Sciatic nerve (tissue), 2 donors: Measurements from ENCODE around the gene SAA2. TPM values are rescaled to one million over a fixed set of nuclear protein-coding genes. Genes with fewer than 3 reads are reported as not detected.
A peak's percentile ranks its signal among the peaks of the same experiment; 100 is the strongest.
"Not testable (repeated sequence)": the region's sequence is repeated elsewhere in the genome, so short reads cannot be mapped to it uniquely, and the experiment has no call there.

Experiments
- ATAC-seq: fragments of 200-7000 bp; cut with Tn5 transposase; one replicate; pipeline ENCODE4 v1.9.1; 2020; ENCODE audit warnings: mild to moderate bottlenecking, moderate library complexity
- DNase-seq: peaks from one replicate; pipeline ENCODE4 v3.0.0-alpha.2; 2020; ENCODE audit warnings: low spot score
- intact Hi-C: fragments of 100-400 bp; cut with DNase I; formaldehyde crosslinking; loops from one replicate; pipeline ENCODE4 v1.14.2; 2022
- total RNA-seq: library from RNA; stranded (reverse); fragmentation: NEBNext Ultra II Directional; extraction: Animal tissue kit (Norgen Biotek cat#: 25700); gene quantifications from one replicate; pipeline ENCODE4 v1.2.1, GENCODE V29; 2021
- donor health status: DM: no; HTN: no; CAD: no.
- donor health status: DM: no; HTN: no; CAD: no.

SAA2 gene
- 2.6 TPM for total RNA-seq

- intact Hi-C loops, result no loop called here
- ATAC-seq (no peak), DNase-seq (no peak)
Observed at GRCh38 chr11:18248561-18248960, at the start of gene SAA2. Gene SAA2, minus strand, starts transcription at chr11:18248668. Its CDS starts 657 bp downstream, at chr11:18248011.

- no peak for ATAC-seq
- intact Hi-C loops, result no loop called here
- no peak for DNase-seq
Observed at GRCh38 chr11:18295316-18295715, 46.8 kb upstream of the SAA2 start.

GRCh38 chr11:18294862-18295261, 46.4 kb upstream of the SAA2 start:
- intact Hi-C loops, result no loop called here
- ATAC-seq (no peak), DNase-seq (no peak)

GRCh38 chr11:18288911-18289310, 40.4 kb upstream of the SAA2 start:
- DNase-seq (no peak), ATAC-seq (no peak)
- intact Hi-C loops, result no loop called here

- ATAC-seq (no peak), DNase-seq (no peak)
- intact Hi-C loops, result no loop called here
Observed at GRCh38 chr11:18285841-18286240, 37.4 kb upstream of the SAA2 start.

GRCh38 chr11:18282626-18283025, 34.2 kb upstream of the SAA2 start:
- intact Hi-C loops, result no loop called here
- DNase-seq (no peak), ATAC-seq (no peak)

- ATAC-seq, result no peak
- intact Hi-C loops, result no loop called here
- DNase-seq, result no peak
Observed at GRCh38 chr11:18280438-18281045, 32.1 kb upstream of the SAA2 start.

DNA sequence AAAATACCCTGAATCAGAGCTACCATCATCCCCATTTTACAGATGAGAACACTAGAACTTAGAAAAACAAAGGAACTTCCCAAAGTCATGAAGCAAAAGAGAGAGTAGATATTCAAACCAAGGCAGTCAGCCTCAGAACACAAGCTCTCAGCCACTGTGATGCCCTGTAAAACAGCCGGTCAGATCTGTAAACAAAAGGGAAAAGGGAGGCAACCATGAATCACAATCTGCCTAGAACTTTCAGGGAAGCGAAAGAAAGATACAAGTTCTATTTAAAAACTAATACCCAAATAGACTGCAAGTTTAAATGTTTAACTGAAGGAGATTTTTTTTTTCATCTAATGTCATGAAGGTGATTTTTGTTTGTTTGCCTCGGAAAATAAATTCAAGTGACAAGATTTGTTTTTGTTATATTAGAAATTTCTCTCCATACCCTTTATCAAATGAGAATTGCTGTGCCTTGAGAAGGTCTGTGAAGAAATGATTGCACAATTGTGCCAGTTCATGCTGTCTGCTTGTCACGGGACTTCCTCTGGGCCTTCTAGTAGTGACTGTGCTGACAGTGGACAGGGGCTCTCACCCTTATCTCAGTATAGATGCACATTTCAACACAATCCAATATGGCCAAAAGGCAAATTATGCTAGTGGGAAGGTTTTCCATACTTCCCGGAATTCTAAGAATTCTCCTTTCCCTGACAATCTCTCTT, 29.2 kb upstream of the SAA2 start:
- intact Hi-C loops, result loop anchor here (5.0 kb wide), 1 partner anchor 1505 kb away; no protein-coding TSS in a partner anchor
- ATAC-seq (peak; percentile 74), DNase-seq (no peak)

DNA sequence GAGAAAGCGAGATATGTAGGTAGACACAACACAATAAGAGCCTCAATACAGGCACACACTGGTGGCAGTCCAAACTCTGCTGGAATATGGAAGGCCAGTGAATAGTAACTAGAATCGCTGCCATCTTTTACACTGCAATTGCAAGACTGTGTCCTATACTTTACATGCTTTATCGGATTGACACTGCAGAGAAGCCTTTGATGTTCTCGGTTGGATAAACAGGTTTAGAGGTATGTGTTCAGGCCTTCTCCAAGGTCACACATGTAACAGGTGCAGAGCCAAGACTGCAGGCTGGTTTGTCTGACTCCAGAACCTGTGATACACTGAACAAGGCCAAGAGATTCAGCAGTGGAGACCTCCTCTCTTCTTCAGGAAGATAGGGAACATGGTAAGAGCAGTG, 22.7 kb upstream of the SAA2 start:
- no peak for DNase-seq
- intact Hi-C loops, result no loop called here
- ATAC-seq, result no peak

DNA sequence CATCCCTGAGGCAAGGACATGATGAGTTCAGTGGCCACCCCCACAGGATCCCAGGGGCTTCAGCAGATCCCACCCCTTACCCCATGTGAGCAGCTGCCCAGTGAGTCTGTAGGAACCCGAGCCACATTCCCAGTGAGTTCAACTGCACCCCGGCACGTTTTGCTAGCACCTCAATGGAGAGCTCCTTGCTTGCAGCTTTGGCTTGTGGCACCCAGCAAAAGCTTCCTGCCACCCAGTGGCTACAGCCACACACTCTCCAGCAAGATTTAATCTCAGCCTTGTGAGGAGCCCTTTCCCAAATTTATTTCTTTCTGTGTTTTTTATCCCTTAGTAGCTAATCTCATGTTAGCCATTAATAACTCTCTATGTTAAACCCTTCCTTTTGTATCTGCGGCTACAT, 21.6 kb upstream of the SAA2 start:
- no peak for DNase-seq
- intact Hi-C loops, result no loop called here
- no peak for ATAC-seq

DNA sequence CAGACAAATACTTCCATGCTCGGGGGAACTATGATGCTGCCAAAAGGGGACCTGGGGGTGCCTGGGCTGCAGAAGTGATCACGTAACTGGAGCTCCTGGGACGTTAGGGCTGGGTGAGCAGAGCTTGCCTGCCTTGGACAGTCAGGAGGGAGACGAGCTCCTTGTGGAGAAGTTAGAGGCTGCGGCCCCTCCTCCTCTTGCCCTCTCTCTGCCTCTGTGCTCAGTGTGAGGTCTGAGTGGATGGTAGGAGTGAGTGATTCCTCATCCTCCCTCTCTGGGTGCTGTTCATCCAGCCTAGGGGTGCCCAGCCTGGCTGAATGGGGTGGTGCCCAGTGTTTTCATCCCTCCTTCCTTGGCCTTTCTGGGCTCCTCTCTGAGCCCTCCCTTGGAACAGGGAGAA, 20.8 kb upstream of the SAA2 start:
- intact Hi-C loops, ATAC-seq, DNase-seq: not testable (repeated sequence)

GRCh38 chr11:18267335-18268133, 19.1 kb upstream of the SAA2 start:
- ATAC-seq, intact Hi-C loops, DNase-seq: not testable (repeated sequence)

- ATAC-seq, result no peak
- DNase-seq, result no peak
- intact Hi-C loops, result no loop called here
Observed at GRCh38 chr11:18265949-18266348, 17.5 kb upstream of the SAA2 start, which contains the start of gene SAA1. Gene SAA1, plus strand, starts transcription at chr11:18266264. Its CDS starts 624 bp downstream, at chr11:18266888.

DNA sequence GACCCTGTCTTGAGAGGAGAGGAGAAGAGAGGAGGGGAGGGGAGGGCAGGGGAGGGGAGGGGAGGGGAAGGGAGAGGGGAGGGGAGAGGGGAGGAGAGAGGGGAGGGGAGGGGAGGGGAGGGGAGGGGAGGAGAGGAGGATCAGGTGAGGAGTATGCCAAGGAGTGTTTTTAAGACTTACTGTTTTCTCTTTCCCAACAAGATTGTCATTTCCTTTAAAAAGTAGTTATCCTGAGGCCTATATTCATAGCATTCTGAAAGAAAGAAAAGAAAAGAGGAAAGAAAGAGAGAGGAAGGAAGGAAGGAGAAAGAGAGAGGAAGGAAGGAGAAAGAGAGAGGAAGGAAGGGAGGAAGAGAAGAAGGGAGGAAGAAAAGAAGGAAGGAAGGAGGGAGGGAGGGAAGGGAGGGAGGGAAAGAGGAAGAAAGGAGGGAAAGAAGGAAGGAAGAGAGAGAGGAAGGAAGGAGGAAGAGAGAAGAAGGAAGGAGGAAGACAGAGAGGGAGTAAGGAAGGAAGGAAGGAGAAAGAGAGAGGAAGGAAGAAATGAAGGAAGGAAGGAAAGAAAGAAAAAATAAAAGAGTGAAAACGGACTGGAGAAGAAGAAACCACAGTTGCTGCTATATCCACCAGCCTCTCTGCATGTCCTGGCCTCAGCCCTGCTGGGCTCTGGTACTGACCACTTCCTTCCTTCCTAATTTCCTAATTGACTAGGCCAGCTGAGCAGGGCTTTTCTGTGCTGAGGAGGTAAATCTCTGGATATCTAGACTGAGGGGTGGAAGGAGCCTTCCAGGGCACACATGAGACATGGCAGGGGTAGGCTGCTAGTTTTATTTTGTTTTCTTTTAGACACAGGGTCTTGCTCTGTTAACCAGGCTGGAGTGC, 16.4 kb upstream of the SAA2 start:
- intact Hi-C loops, result no loop called here
- DNase-seq (no peak), ATAC-seq (no peak)

GRCh38 chr11:18264035-18264434, 15.6 kb upstream of the SAA2 start:
- ATAC-seq (no peak), DNase-seq (no peak)
- intact Hi-C loops, result no loop called here

GRCh38 chr11:18262681-18263350, 14.3 kb upstream of the SAA2 start:
- ATAC-seq, DNase-seq, intact Hi-C loops: not testable (repeated sequence)

DNA sequence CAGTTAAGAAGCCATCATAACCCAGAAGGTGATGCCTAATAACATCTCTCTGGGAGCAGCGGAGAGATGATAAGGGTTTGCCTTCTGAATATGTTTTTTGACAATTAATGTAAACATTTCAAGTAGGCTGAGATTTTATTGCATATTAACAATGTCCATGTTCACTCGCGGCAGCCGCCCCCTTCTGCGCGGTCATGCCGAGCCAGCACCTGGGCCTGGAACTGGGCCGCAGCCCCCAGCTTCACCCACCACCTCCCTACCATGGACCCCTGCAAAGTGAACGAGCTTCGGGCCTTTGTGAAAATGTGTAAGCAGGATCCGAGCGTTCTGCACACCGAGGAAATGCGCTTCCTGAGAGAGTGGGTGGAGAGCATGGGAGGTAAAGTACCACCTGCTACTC, 13.3 kb upstream of the SAA2 start:
- intact Hi-C loops, result no loop called here
- ATAC-seq (no peak), DNase-seq (no peak)

- ATAC-seq (no peak), DNase-seq (no peak)
- intact Hi-C loops, result no loop called here
Observed at GRCh38 chr11:18259259-18259658, 10.8 kb upstream of the SAA2 start.
